DOHH2 (cell line): ENCODE results near the gene RIN3.

Source experiments
- EZH2phosphoT487 ChIP-seq: fragments of 200-600 bp; sonication (generic); IDR thresholded peaks from 2 replicates; pipeline ENCODE4 v1.6.1; 2017; ENCODE audit warnings: borderline replicate concordance, mild to moderate bottlenecking, antibody characterized with exemption, low read length, moderate library complexity, mixed read lengths
- TF ChIP-seq, protein P1 (sequence below): fragments of 200-600 bp; sonication (generic); IDR thresholded peaks from one replicate; pipeline ENCODE4 v1.5.1; 2014; ENCODE audit warnings: antibody characterized with exemption, mild to moderate bottlenecking, low read depth, low read length; ENCODE audit not compliant: poor library complexity, severe bottlenecking

DNA sequence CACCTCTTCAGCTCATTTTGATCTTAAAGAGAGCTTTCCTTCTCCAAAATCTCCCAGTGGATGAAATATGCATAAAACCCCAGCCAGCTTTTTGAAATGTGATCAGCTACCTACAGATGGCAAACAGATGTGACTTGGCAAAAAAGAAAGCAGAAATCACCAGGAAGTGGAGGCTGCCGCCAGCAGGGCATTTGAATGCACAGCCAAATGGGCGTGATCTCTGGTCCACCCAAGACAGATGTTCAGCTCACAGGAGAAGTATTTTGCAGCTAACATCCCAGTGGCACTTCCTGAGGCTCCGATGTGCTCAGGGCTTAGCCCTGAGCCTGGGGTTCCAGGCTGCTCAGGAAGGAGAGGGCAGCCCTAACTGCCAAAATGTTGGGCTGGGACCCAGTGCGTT is 156.6 kb downstream of the RIN3 start:
- TF ChIP-seq, protein P1, sequence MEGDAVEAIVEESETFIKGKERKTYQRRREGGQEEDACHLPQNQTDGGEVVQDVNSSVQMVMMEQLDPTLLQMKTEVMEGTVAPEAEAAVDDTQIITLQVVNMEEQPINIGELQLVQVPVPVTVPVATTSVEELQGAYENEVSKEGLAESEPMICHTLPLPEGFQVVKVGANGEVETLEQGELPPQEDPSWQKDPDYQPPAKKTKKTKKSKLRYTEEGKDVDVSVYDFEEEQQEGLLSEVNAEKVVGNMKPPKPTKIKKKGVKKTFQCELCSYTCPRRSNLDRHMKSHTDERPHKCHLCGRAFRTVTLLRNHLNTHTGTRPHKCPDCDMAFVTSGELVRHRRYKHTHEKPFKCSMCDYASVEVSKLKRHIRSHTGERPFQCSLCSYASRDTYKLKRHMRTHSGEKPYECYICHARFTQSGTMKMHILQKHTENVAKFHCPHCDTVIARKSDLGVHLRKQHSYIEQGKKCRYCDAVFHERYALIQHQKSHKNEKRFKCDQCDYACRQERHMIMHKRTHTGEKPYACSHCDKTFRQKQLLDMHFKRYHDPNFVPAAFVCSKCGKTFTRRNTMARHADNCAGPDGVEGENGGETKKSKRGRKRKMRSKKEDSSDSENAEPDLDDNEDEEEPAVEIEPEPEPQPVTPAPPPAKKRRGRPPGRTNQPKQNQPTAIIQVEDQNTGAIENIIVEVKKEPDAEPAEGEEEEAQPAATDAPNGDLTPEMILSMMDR = no peak
- TF ChIP-seq EZH2phosphoT487 = no peak
